Esophagus muscularis mucosa (tissue), 3 donors: ENCODE data around the gene EGR2.

Experiments
- CTCF ChIP-seq, 3 experiments: fragments of 200-600 bp in 2 of 3; fragments of 450-650 bp in 1 of 3; sonication (generic) in 2 of 3; IDR thresholded peaks; one replicate each; pipeline ENCODE4 v1.5.1; 2017 to 2019; ENCODE audit warnings: antibody characterized with exemption in 3 of 3, mild to moderate bottlenecking in 2 of 3, moderate library complexity in 1 of 3
- POLR2A ChIP-seq: fragments of 450-650 bp; IDR thresholded peaks from one replicate; pipeline ENCODE4 v1.6.1; 2017; ENCODE audit warnings: antibody characterized with exemption, moderate library complexity, mild to moderate bottlenecking, low read depth
- POLR2AphosphoS5 ChIP-seq, 2 donors: sonication (generic); formaldehyde crosslinking; IDR thresholded peaks; one replicate each; pipeline ENCODE4 v1.6.1; 2017; ENCODE audit warnings: antibody characterized with exemption in 2 of 2

- no peak for TF ChIP-seq CTCF (IDR thresholded peaks at IDR 0.05)
- TF ChIP-seq POLR2AphosphoS5 (IDR thresholded peaks at IDR 0.05), result no peak
- TF ChIP-seq POLR2A, result no peak
Measured at GRCh38 chr10:62818426-62819011, 2.4 kb upstream of the EGR2 start.
